T-helper 17 cell (primary cell): ENCODE results near the gene AURKAIP1. TPM values are rescaled to one million over a fixed set of nuclear protein-coding genes. Genes with fewer than 3 reads are reported as not detected.
A peak's percentile ranks its signal among the peaks of the same experiment; 100 is the strongest.

Experiments
- ATAC-seq: fragments of 150-1000 bp; cut with Tn5 transposase; 2 replicates; pipeline ENCODE4 v1.10.0; 2021; ENCODE audit warnings: mild to moderate bottlenecking, moderate library complexity
- DNase-seq, 3 donors: peaks; one replicate each; pipeline versions ENCODE4 v3.0.0 to v3.0.0-alpha.2; 2020 to 2021
- H3K9me3 ChIP-seq: one replicate; pipeline ENCODE4 v1.7.0; 2013; ENCODE audit warnings: low read length, mild to moderate bottlenecking; ENCODE audit not compliant: control insufficient read depth, poor library complexity, severe bottlenecking
- H3K27ac Mint-ChIP-seq: one replicate; pipeline ENCODE4 v1.8.0; 2022; ENCODE audit warnings: mild to moderate bottlenecking, moderate library complexity, mixed read lengths
- H3K27me3 Mint-ChIP-seq: one replicate; pipeline ENCODE4 v1.8.0; 2022; ENCODE audit warnings: mixed read lengths
- H3K36me3 Mint-ChIP-seq: one replicate; pipeline ENCODE4 v1.8.0; 2022; ENCODE audit warnings: low read depth, mixed read lengths
- H3K4me1 Mint-ChIP-seq: one replicate; pipeline ENCODE4 v1.8.0; 2022; ENCODE audit warnings: mild to moderate bottlenecking, mixed read lengths
- H3K4me3 Mint-ChIP-seq: one replicate; pipeline ENCODE4 v1.8.0; 2022; ENCODE audit warnings: mild to moderate bottlenecking, moderate library complexity, mixed read lengths
- total RNA-seq, 4 donors: library from RNA in 2 of 4; stranded (reverse) in 2 of 4; gene quantifications; one replicate each; pipeline ENCODE4 v1.2.3 and lab custom pipeline; 2022 to 2026

AURKAIP1 gene
- total RNA-seq, 2 donors from 2014 or later, result 58.3 to 62.6 TPM

GRCh38 chr1:1358433-1359271 is 16.4 kb downstream of the AURKAIP1 start, which contains the start of gene MXRA8:
TSS of gene MXRA8 (minus strand) at chr1:1358555. CDS start at chr1:1358504, 51 bp downstream.
- Mint-ChIP-seq H3K4me1 (peaks cover 10% of the 10 kb centered on the region), H3K4me3 (peak within 1 kb of the TSS; percentile 63), H3K36me3 (no peaks in the 10 kb centered on the region), H3K27ac (no peak within 1 kb of the TSS), H3K27me3 (no peaks in the 10 kb centered on the region)
- DNase-seq (peak in 1 of 3 donors; percentile 6), ATAC-seq (peak; percentile 21)
- H3K9me3 ChIP-seq, result no peaks in the 10 kb centered on the region

GRCh38 chr1:1357871-1358432 is 17.1 kb downstream of the AURKAIP1 start:
- ATAC-seq, result no peak
- H3K4me1 Mint-ChIP-seq, result peaks cover 14% of the 10 kb centered on the region
- DNase-seq, result peak in 1 of 3 donors; percentile 9
- H3K27me3 Mint-ChIP-seq, result peaks cover 2% of the 10 kb centered on the region
- no peak overlapping the region for H3K27ac Mint-ChIP-seq
- H3K36me3 Mint-ChIP-seq, result no peaks in the 10 kb centered on the region
- no peaks in the 10 kb centered on the region for H3K9me3 ChIP-seq
- H3K4me3 Mint-ChIP-seq, result no peak overlapping the region

- no peaks in the 10 kb centered on the region for H3K36me3 Mint-ChIP-seq
- H3K27ac Mint-ChIP-seq, result no peak overlapping the region
- peaks cover 11% of the 10 kb centered on the region for H3K27me3 Mint-ChIP-seq
- no peak overlapping the region for H3K4me3 Mint-ChIP-seq
- no peak for ATAC-seq
- peaks cover 21% of the 10 kb centered on the region for H3K4me1 Mint-ChIP-seq
- peak in 1 of 3 donors; percentile 4 for DNase-seq
- H3K9me3 ChIP-seq, result no peaks in the 10 kb centered on the region
Measured at GRCh38 chr1:1356796-1357401, 18.1 kb downstream of the AURKAIP1 start.

GRCh38 chr1:1356166-1356795 is 18.7 kb downstream of the AURKAIP1 start:
- Mint-ChIP-seq H3K27me3 (peaks cover 11% of the 10 kb centered on the region), H3K27ac (no peak overlapping the region), H3K36me3 (no peaks in the 10 kb centered on the region), H3K4me3 (no peak overlapping the region), H3K4me1 (peaks cover 21% of the 10 kb centered on the region)
- ATAC-seq (no peak), DNase-seq (no peak)
- H3K9me3 ChIP-seq, result no peaks in the 10 kb centered on the region

GRCh38 chr1:1355416-1355815 is 19.6 kb downstream of the AURKAIP1 start:
- peaks cover 11% of the 10 kb centered on the region for H3K27me3 Mint-ChIP-seq
- H3K4me3 Mint-ChIP-seq, result no peak overlapping the region

GRCh38 chr1:1354271-1355247 is 20.4 kb downstream of the AURKAIP1 start:
- Mint-ChIP-seq H3K4me1 (peaks cover 21% of the 10 kb centered on the region), H3K27ac (no peak overlapping the region), H3K36me3 (no peaks in the 10 kb centered on the region), H3K27me3 (peaks cover 11% of the 10 kb centered on the region), H3K4me3 (no peak overlapping the region)
- peak; percentile 33 for ATAC-seq
- no peaks in the 10 kb centered on the region for H3K9me3 ChIP-seq
- no peak for DNase-seq

More at GRCh38 chr1:1355416-1355815, 19.6 kb downstream of the AURKAIP1 start:
- DNase-seq (peak in 1 of 3 donors; percentile 5), ATAC-seq (peak; percentile 20)
- no peaks in the 10 kb centered on the region for H3K9me3 ChIP-seq
- peaks cover 21% of the 10 kb centered on the region for H3K4me1 Mint-ChIP-seq
- no peak overlapping the region for H3K27ac Mint-ChIP-seq
- no peaks in the 10 kb centered on the region for H3K36me3 Mint-ChIP-seq

- Mint-ChIP-seq H3K4me1 (peaks cover 13% of the 10 kb centered on the region), H3K27ac (no peak overlapping the region), H3K36me3 (no peaks in the 10 kb centered on the region), H3K27me3 (peaks cover 11% of the 10 kb centered on the region), H3K4me3 (peak overlapping the region; percentile 53)
- H3K9me3 ChIP-seq, result no peaks in the 10 kb centered on the region
- ATAC-seq, result no peak
- no peak for DNase-seq
Measured at GRCh38 chr1:1353389-1354151, 21.4 kb downstream of the AURKAIP1 start.

GRCh38 chr1:1352786-1353388 is 22.1 kb downstream of the AURKAIP1 start:
- Mint-ChIP-seq H3K36me3 (no peaks in the 10 kb centered on the region), H3K27ac (no peak overlapping the region), H3K27me3 (peaks cover 11% of the 10 kb centered on the region), H3K4me1 (peaks cover 13% of the 10 kb centered on the region), H3K4me3 (no peak overlapping the region)
- H3K9me3 ChIP-seq, result no peaks in the 10 kb centered on the region
- no peak for DNase-seq
- no peak for ATAC-seq

- Mint-ChIP-seq H3K36me3 (no peaks in the 10 kb centered on the region), H3K27ac (no peak overlapping the region), H3K27me3 (peaks cover 11% of the 10 kb centered on the region), H3K4me1 (peaks cover 15% of the 10 kb centered on the region), H3K4me3 (peak overlapping the region; percentile 88)
- no peaks in the 10 kb centered on the region for H3K9me3 ChIP-seq
- DNase-seq (no peak), ATAC-seq (no peak)
Measured at GRCh38 chr1:1351511-1352427, 23.2 kb downstream of the AURKAIP1 start.

- peaks cover 17% of the 10 kb centered on the region for H3K4me1 Mint-ChIP-seq
- peak within 1 kb of the TSS; percentile 74 for H3K4me3 Mint-ChIP-seq
- DNase-seq, result peak; percentile 71 to 86 (median 79)
- no peaks in the 10 kb centered on the region for H3K9me3 ChIP-seq
- H3K27ac Mint-ChIP-seq, result no peak within 1 kb of the TSS
- H3K36me3 Mint-ChIP-seq, result no peaks in the 10 kb centered on the region
- H3K27me3 Mint-ChIP-seq, result peaks cover 11% of the 10 kb centered on the region
- peak; percentile 85 for ATAC-seq
Measured at GRCh38 chr1:1349256-1350012, 25.6 kb downstream of the AURKAIP1 start, which contains the start of gene DVL1. TSS of gene DVL1 (minus strand) at chr1:1349418. CDS start at chr1:1349065, 353 bp downstream.
